Ovary (tissue), 3 donors: ENCODE measurements around the gene TMEM132D.
"Not testable (repeated sequence)": the region's sequence is repeated elsewhere in the genome, so short reads cannot be mapped to it uniquely, and the experiment has no call there.

ENCODE experiments used
- CTCF ChIP-seq, 3 donors: fragments of 450-650 bp in 2 of 3; fragments of 200-600 bp in 1 of 3; IDR thresholded peaks; one replicate each; pipeline versions ENCODE4 v1.5.1 to v1.8.0; 2016 to 2022; ENCODE audit warnings: antibody characterized with exemption in 3 of 3, mild to moderate bottlenecking in 1 of 3
- POLR2A ChIP-seq: fragments of 450-650 bp; IDR thresholded peaks from one replicate; pipeline ENCODE4 v1.6.1; 2017; ENCODE audit warnings: antibody characterized with exemption, mild to moderate bottlenecking, moderate library complexity
- donor health status: DM: no; HTN: no; CAD: no.

- not testable (repeated sequence) for TF ChIP-seq CTCF (IDR thresholded peaks at IDR 0.05); POLR2A
Observed at GRCh38 chr12:129899045-129899444, 4.8 kb downstream of the TMEM132D start.
